OCI-LY7 (cell line): Measurements from ENCODE around the gene ARHGEF16. TPM values are rescaled to one million over a fixed set of nuclear protein-coding genes. Genes with fewer than 3 reads are reported as not detected.

Experiments used
- BruUV-seq: library from RNA; stranded (reverse); fragments of 400-500 nt; replicated peaks from 2 replicates; lab custom pipeline; 2021; lab: Mats Ljungman, UMichigan
- CTCF ChIA-PET: fragments of 300-600 bp; sonication (Branson Sonifier 250); formaldehyde crosslinking; loops from one replicate; lab custom pipeline; 2022; ENCODE audit warnings: antibody characterized with exemption; ENCODE audit not compliant: unreplicated experiment; lab: Charles Lee
- POLR2A ChIA-PET: fragments of 300-600 bp; sonication (Branson Sonifier 250); formaldehyde crosslinking; loops from one replicate; lab custom pipeline; 2022; ENCODE audit warnings: antibody characterized with exemption; lab: Charles Lee
- DNase-seq: peaks from one replicate; pipeline ENCODE4 v3.0.0-alpha.2; 2015; ENCODE audit warnings: low spot score
- H2AFZ ChIP-seq: fragments of 200-600 bp; sonication (generic), shearing (Covaris generic); 2 replicates; pipeline ENCODE4 v1.6.1; 2014; ENCODE audit warnings: mild to moderate bottlenecking, antibody characterized with exemption, low read length, moderate library complexity
- H3K27ac ChIP-seq: fragments of 200-600 bp; sonication (generic); 2 replicates; pipeline ENCODE4 v1.5.1; 2014; ENCODE audit warnings: mixed run types, low read depth, mild to moderate bottlenecking, moderate library complexity, low read length, inconsistent platforms; ENCODE audit not compliant: poor library complexity, severe bottlenecking
- H3K36me3 ChIP-seq: fragments of 200-600 bp; sonication (generic); 2 replicates; pipeline ENCODE4 v1.6.1; 2014; ENCODE audit warnings: mild to moderate bottlenecking, antibody characterized with exemption, low read length, moderate library complexity, mixed read lengths; ENCODE audit not compliant: insufficient read depth
- H3K4me1 ChIP-seq: fragments of 200-600 bp; sonication (generic); 2 replicates; pipeline ENCODE4 v1.5.1; 2014; ENCODE audit warnings: mild to moderate bottlenecking, low read length; ENCODE audit not compliant: insufficient read depth, poor library complexity, severe bottlenecking
- H3K4me2 ChIP-seq: fragments of 200-600 bp; sonication (generic); 2 replicates; pipeline ENCODE4 v1.6.1; 2014; ENCODE audit warnings: mild to moderate bottlenecking, low read length
- H3K4me3 ChIP-seq: fragments of 200-600 bp; sonication (generic); 2 replicates; pipeline ENCODE4 v1.5.1; 2014; ENCODE audit warnings: mild to moderate bottlenecking, low read depth, low read length; ENCODE audit not compliant: poor library complexity, severe bottlenecking
- H3K79me2 ChIP-seq: fragments of 200-600 bp; sonication (generic); 2 replicates; pipeline ENCODE4 v1.6.1; 2016; ENCODE audit warnings: low read depth, mild to moderate bottlenecking, low read length, moderate library complexity, mixed read lengths; ENCODE audit not compliant: insufficient read depth
- H3K9me2 ChIP-seq: fragments of 200-600 bp; sonication (generic); 2 replicates; pipeline ENCODE4 v1.6.1; 2016; ENCODE audit warnings: mild to moderate bottlenecking, low read length, mixed read lengths; ENCODE audit not compliant: insufficient read depth
- H3K9me3 ChIP-seq: fragments of 200-600 bp; sonication (generic); 2 replicates; pipeline ENCODE4 v1.6.1; 2014; ENCODE audit warnings: mild to moderate bottlenecking, mixed run types, low read length, mixed read lengths
- H4K20me1 ChIP-seq: fragments of 200-600 bp; sonication (generic); 2 replicates; pipeline ENCODE4 v1.6.1; 2014; ENCODE audit warnings: mild to moderate bottlenecking, antibody characterized with exemption, low read length, moderate library complexity, mixed read lengths; ENCODE audit not compliant: insufficient read depth
- CTCF ChIP-seq: fragments of 200-600 bp; sonication (generic); conservative IDR thresholded peaks from 2 replicates; pipeline ENCODE4 v1.5.1; 2014; ENCODE audit warnings: mild to moderate bottlenecking, antibody characterized with exemption, low read length, moderate library complexity, mixed read lengths
- EZH2phosphoT487 ChIP-seq: fragments of 200-600 bp; sonication (generic); IDR thresholded peaks from 2 replicates; pipeline ENCODE4 v1.6.1; 2018; ENCODE audit warnings: low read depth, borderline replicate concordance, mild to moderate bottlenecking, mixed run types, antibody characterized with exemption, low read length, moderate library complexity, mixed read lengths
- intact Hi-C: fragments of 100-400 bp; cut with micrococcal nuclease; formaldehyde crosslinking; loops from one replicate; pipeline ENCODE4 v1.10.0; 2022; ENCODE audit not compliant: unreplicated experiment
- total RNA-seq, 2 experiments: library from RNA; depleted of rRNA in 1 of 2; stranded (reverse); fragments of >200 nt in 1 of 2; shearing (Covaris generic) in 1 of 2; gene quantifications; 2 replicates each; pipeline ENCODE4 v1.2.3, GENCODE V29; 2014 to 2022

ARHGEF16 gene
- total RNA-seq, 2 experiments from 2014 or later: not detected

DNA sequence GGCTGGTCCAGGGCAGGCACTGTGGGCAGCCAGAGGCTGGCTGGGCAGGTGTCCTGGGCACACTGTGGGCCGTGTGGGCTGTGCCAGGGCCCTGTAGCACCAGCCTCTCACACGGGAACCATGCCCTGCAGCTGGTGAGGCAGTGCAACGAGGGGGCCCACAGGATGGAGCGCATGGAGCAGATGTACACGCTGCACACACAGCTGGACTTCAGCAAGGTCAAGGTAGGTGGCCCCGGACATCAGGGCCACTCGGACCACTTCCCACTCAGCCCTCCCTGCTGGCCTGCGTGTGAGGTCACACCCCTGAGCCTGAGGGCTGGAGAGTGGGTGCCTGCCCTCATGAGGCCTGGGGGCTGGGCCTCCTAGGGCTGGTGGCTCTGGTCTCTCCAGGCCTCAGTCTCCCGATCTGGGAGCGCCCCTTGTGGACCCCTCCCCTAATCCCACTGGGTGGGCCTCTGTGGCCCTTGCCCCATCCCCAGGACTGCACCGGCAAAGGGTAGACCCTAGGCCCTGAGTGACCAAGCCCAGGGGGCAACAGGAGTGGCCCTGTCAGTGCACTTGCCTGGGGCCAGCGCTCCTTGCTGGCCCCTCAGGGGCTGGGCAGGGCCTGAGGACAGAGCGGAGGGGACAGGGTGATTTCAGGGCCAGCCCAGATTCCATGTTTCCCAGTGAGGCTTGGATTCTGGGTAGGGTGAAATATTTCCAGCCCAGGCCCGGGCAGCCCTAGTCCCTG, 21.5 kb downstream of the ARHGEF16 start:
- H2AFZ ChIP-seq: no peak overlapping the region

GRCh38 chr1:3476666-3477065, 22.2 kb downstream of the ARHGEF16 start:
- H3K9me2 ChIP-seq: no peaks in the 10 kb centered on the region
- no peak for TF ChIP-seq CTCF
- TF ChIP-seq EZH2phosphoT487: no peak
- intact Hi-C loops: no loop called here
- no peaks in the 10 kb centered on the region for H3K4me1 ChIP-seq
- H2AFZ ChIP-seq: no peak overlapping the region
- H3K9me3 ChIP-seq: no peaks in the 10 kb centered on the region
- no peak overlapping the region for H3K4me2 ChIP-seq
- H3K79me2 ChIP-seq: no peaks in the 10 kb centered on the region
- no peaks in the 10 kb centered on the region for H4K20me1 ChIP-seq
- H3K36me3 ChIP-seq: no peaks in the 10 kb centered on the region
- BruUV-seq: no TSS peak
- H3K27ac ChIP-seq: no peak overlapping the region
- no peak for DNase-seq
- ChIA-PET POLR2A (no interaction called here), CTCF (no interaction called here)
- H3K4me3 ChIP-seq: no peak overlapping the region

More for the DNA sequence above, 21.5 kb downstream of the ARHGEF16 start:
- Histone ChIP-seq H3K79me2 (no peaks in the 10 kb centered on the region), H3K4me2 (no peak overlapping the region), H3K4me1 (no peaks in the 10 kb centered on the region), H3K9me3 (no peaks in the 10 kb centered on the region), H3K36me3 (no peaks in the 10 kb centered on the region), H3K9me2 (no peaks in the 10 kb centered on the region), H3K4me3 (no peak overlapping the region), H4K20me1 (no peaks in the 10 kb centered on the region), H3K27ac (no peak overlapping the region)
- intact Hi-C loops: no loop called here
- no TSS peak for BruUV-seq
- ChIA-PET POLR2A (no interaction called here), CTCF (no interaction called here)
- TF ChIP-seq EZH2phosphoT487: no peak
- TF ChIP-seq CTCF: no peak
- no peak for DNase-seq

- Histone ChIP-seq H3K9me2 (no peaks in the 10 kb centered on the region), H3K27ac (no peak overlapping the region), H3K79me2 (no peaks in the 10 kb centered on the region), H3K9me3 (no peaks in the 10 kb centered on the region), H3K4me3 (no peak overlapping the region), H3K36me3 (no peaks in the 10 kb centered on the region), H3K4me2 (no peak overlapping the region), H3K4me1 (no peaks in the 10 kb centered on the region), H4K20me1 (no peaks in the 10 kb centered on the region), H2AFZ (no peak overlapping the region)
- no TSS peak for BruUV-seq
- intact Hi-C loops: no loop called here
- DNase-seq: no peak
- POLR2A ChIA-PET: no interaction called here
- CTCF ChIA-PET: no interaction called here
- no peak for TF ChIP-seq CTCF
- TF ChIP-seq EZH2phosphoT487: no peak
Measured at GRCh38 chr1:3477241-3477995, 23.0 kb downstream of the ARHGEF16 start.
